ENCODE data around the gene TBC1D4.

Gene TBC1D4
- long read RNA-seq, donor 1, partial matches to known transcripts, result 11 of 11 reads
- long read RNA-seq, donor 1, other reads (novel, unspliced or antisense), result 0 of 11 reads
- long read RNA-seq, donor 2, full-length matches to known transcripts, result 1 of 1 reads
- long read RNA-seq, donor 2, partial matches to known transcripts, result 0 of 1 reads
- long read RNA-seq, donor 2, other reads (novel, unspliced or antisense), result 0 of 1 reads
- long read RNA-seq, donor 3, full-length matches to known transcripts, result 2 of 2 reads
- long read RNA-seq, donor 3, partial matches to known transcripts, result 0 of 2 reads
- long read RNA-seq, donor 3, other reads (novel, unspliced or antisense), result 0 of 2 reads
- long read RNA-seq, donor 4, partial matches to known transcripts, result 18 of 18 reads
- long read RNA-seq, donor 4, other reads (novel, unspliced or antisense), result 0 of 18 reads
- long read RNA-seq, donor 5, full-length matches to known transcripts, result 2 of 2 reads
- long read RNA-seq, donor 5, partial matches to known transcripts, result 0 of 2 reads
- long read RNA-seq, donor 5, other reads (novel, unspliced or antisense), result 0 of 2 reads
- long read RNA-seq, donor 6, full-length matches to known transcripts, result 1 of 17 reads
- long read RNA-seq, donor 6, partial matches to known transcripts, result 16 of 17 reads
- long read RNA-seq, donor 6, other reads (novel, unspliced or antisense), result 0 of 17 reads
- long read RNA-seq, donor 7, full-length matches to known transcripts, result 1 of 17 reads
- long read RNA-seq, donor 7, partial matches to known transcripts, result 16 of 17 reads
- long read RNA-seq, donor 7, other reads (novel, unspliced or antisense), result 0 of 17 reads
- long read RNA-seq, donor 8, full-length matches to known transcripts, result 1 of 9 reads
- long read RNA-seq, donor 8, partial matches to known transcripts, result 8 of 9 reads
- long read RNA-seq, donor 8, other reads (novel, unspliced or antisense), result 0 of 9 reads

- DNase-seq, result peak; percentile 98
Measured at GRCh38 chr13:75482070-75482819, at the start of gene TBC1D4. Gene TBC1D4, minus strand, starts transcription at chr13:75482169. Its CDS starts 402 bp downstream, at chr13:75481767.

- no peak for DNase-seq
Measured at GRCh38 chr13:75530549-75530961, 48.6 kb upstream of the TBC1D4 start.

GRCh38 chr13:75521956-75522355 is 40.0 kb upstream of the TBC1D4 start:
- DNase-seq, result no peak

- DNase-seq, result no peak
Measured at GRCh38 chr13:75518439-75519088, 36.6 kb upstream of the TBC1D4 start.

- DNase-seq, result no peak
Measured at GRCh38 chr13:75514080-75514995, 32.4 kb upstream of the TBC1D4 start.

- no peak for DNase-seq
Measured at GRCh38 chr13:75513271-75513670, 31.3 kb upstream of the TBC1D4 start.

GRCh38 chr13:75512253-75512652 is 30.3 kb upstream of the TBC1D4 start:
- DNase-seq, result no peak

- no peak for DNase-seq
Measured at GRCh38 chr13:75511051-75511625, 29.2 kb upstream of the TBC1D4 start.

GRCh38 chr13:75508002-75508548 is 26.1 kb upstream of the TBC1D4 start:
- DNase-seq, result no peak

GRCh38 chr13:75507027-75508001 is 25.3 kb upstream of the TBC1D4 start:
- DNase-seq, result no peak

GRCh38 chr13:75506018-75506417 is 24.0 kb upstream of the TBC1D4 start:
- DNase-seq, result no peak

- no peak for DNase-seq
Measured at GRCh38 chr13:75505327-75505726, 23.4 kb upstream of the TBC1D4 start.

- no peak for DNase-seq
Measured at GRCh38 chr13:75495938-75496337, 14.0 kb upstream of the TBC1D4 start.

GRCh38 chr13:75494491-75494890 is 12.5 kb upstream of the TBC1D4 start:
- no peak for DNase-seq

GRCh38 chr13:75493156-75493555 is 11.2 kb upstream of the TBC1D4 start:
- no peak for DNase-seq

- DNase-seq, result no peak
Measured at GRCh38 chr13:75492389-75492788, 10.4 kb upstream of the TBC1D4 start.

GRCh38 chr13:75491376-75491775 is 9.4 kb upstream of the TBC1D4 start:
- no peak for DNase-seq

GRCh38 chr13:75489502-75490263 is 7.7 kb upstream of the TBC1D4 start:
- DNase-seq, result no peak

Measured in right kidney (tissue), 9 donors.